Measurements from ENCODE around the gene PLXNA3. TPM values are rescaled to one million over a fixed set of nuclear protein-coding genes. Genes with fewer than 3 reads are reported as not detected.

Gene PLXNA3
- total RNA-seq, 1 experiment from 2014 or later = 89.3 TPM

DNA sequence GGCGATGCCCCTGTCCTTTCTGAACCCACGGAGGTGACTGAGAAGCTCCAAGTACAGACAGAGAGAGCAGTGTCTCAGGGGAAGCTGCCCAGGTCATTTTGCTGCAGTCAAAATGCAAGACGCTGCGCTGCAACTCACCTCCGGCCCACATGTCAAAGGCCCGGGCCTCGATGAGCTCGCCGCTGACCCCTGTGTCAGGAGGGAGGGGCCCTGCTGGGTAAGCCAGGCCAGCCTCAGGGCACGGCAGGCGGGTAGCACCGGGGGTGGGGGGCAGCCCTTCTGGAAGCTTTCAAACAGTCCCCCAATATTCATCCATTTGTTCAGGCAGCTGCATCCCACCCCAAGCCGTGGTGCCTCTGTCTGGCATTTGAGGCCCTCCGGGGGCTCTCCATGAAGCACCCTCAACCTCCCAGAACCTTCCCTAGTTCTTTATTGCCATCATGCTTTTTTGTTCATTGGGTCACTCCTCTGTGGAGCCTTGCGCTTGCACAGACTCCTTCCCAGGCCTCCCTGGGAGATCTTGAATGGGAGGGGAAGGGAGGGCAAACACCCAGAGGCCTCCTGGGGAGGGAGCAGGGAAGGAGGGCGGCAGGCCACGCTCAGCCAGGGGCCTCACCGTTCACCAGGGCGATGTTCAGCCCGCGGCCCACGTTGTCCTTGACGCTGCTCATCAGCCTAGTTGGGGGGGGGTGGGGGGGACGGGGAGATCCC lies 49.7 kb downstream of the PLXNA3 start:
- ATAC-seq (no peak), DNase-seq (ENCODE audit: low read depth, low spot score) (no peak)
- ChIA-PET POLR2A (no interaction called here), RAD21 (ENCODE audit: low non-redundant PET in 1 of 2, low total read pairs in 2 of 2, uncharacterized antibody in 2 of 2, unreplicated experiment in 2 of 2) (no interaction called here), CTCF (no interaction called here)
- Histone ChIP-seq H3K9me2 (ENCODE audit: insufficient read depth) (no peaks in the 10 kb centered on the region), H2AFZ (ENCODE audit: low read depth, low read length, poor library complexity, severe bottlenecking) (no peak overlapping the region), H3K79me2 (ENCODE audit: insufficient read depth, low read length) (no peaks in the 10 kb centered on the region), H3K9me3 (ENCODE audit: control insufficient read depth in 1 of 2, insufficient read depth in 1 of 2, low read depth in 1 of 2, low read length in 2 of 2) (no peaks in the 10 kb centered on the region), H3K27me3 (ENCODE audit: insufficient read depth, low read length) (no peaks in the 10 kb centered on the region), H3K4me3 (replicated peaks in 1 of 2; ENCODE audit: low read depth in 1 of 2, low read length in 2 of 2) (no peak overlapping the region), H3K9ac (ENCODE audit: low read length) (no peak overlapping the region), H3K4me2 (ENCODE audit: low read length) (no peak overlapping the region), H3K4me1 (ENCODE audit: control insufficient read depth in 1 of 2, insufficient read depth in 2 of 2, low read length in 2 of 2) (peaks cover 0 to 5% of the 10 kb centered on the region in 2 experiments; a peak in 1 of 4 replicates), H3K27ac (ENCODE audit: low read depth, low read length) (no peak overlapping the region), H3K36me3 (ENCODE audit: control insufficient read depth in 1 of 2, insufficient read depth in 2 of 2, low read length in 2 of 2) (no peaks in the 10 kb centered on the region), H4K20me1 (ENCODE audit: insufficient read depth) (no peaks in the 10 kb centered on the region)
- intact Hi-C loops (cut with micrococcal nuclease) = no loop called here
- TF ChIP-seq YY1 (IDR thresholded peaks at IDR 0.05; ENCODE audit: extremely low read depth, insufficient replicate concordance, low read depth, low read length) (no peak), CBX3 (IDR thresholded peaks at IDR 0.05; ENCODE audit: low read depth) (no peak), POLR2A (IDR thresholded peaks at IDR 0.05; ENCODE audit: borderline replicate concordance, extremely low read depth, insufficient read depth, insufficient read length) (no peak)
- no TSS peak for BruUV-seq (replicated peaks)

DNA sequence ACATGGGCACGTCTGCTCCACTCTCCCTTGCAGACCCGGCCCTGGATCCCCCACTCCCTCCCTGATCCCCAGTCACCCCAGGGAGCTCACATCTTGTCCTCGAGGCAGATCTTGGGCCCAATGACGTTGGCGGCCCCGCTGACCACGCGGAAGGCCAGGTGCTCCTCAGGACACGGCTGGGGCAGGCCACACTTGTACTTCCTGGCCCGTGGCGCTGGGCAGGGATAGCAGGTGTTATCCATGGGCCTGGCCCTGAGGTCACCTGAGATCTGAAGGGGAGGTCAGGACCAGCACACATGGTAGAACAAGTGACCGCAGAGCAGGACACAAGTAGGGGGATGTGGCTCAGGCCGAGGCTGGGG lies 50.3 kb downstream of the PLXNA3 start:
- POLR2A ChIA-PET = no interaction called here
- BruUV-seq (replicated peaks) = no TSS peak

More for the DNA sequence above, 50.3 kb downstream of the PLXNA3 start:
- intact Hi-C loops (cut with micrococcal nuclease) = no loop called here
- ATAC-seq = no peak
- ChIA-PET CTCF (no interaction called here), RAD21 (ENCODE audit: low non-redundant PET in 1 of 2, low total read pairs in 2 of 2, uncharacterized antibody in 2 of 2, unreplicated experiment in 2 of 2) (no interaction called here)
- no peak for TF ChIP-seq JUND (IDR thresholded peaks at IDR 0.05)
- TF ChIP-seq REST (IDR thresholded peaks at IDR 0.05; ENCODE audit: low read depth) = no peak
- TF ChIP-seq CBX3 (IDR thresholded peaks at IDR 0.05; ENCODE audit: low read depth) = no peak
- no peak for TF ChIP-seq ATF3 (IDR thresholded peaks at IDR 0.05)
- TF ChIP-seq TCF7L2 (IDR thresholded peaks at IDR 0.05; ENCODE audit: borderline replicate concordance, extremely low read depth, insufficient read depth, insufficient read length) = no peak
- TF ChIP-seq POLR2A (IDR thresholded peaks at IDR 0.05; ENCODE audit: borderline replicate concordance, extremely low read depth, insufficient read depth, insufficient read length) = no peak
- TF ChIP-seq FOSL1 (IDR thresholded peaks at IDR 0.05; ENCODE audit: low read depth) = no peak
- TF ChIP-seq MAX (IDR thresholded peaks at IDR 0.05) = no peak
- TF ChIP-seq SRF (IDR thresholded peaks at IDR 0.05; ENCODE audit: low read depth) = no peak
- TF ChIP-seq YY1 (IDR thresholded peaks at IDR 0.05; ENCODE audit: extremely low read depth, insufficient replicate concordance, low read depth, low read length) = no peak
- no peak for TF ChIP-seq EZH2phosphoT487 (IDR thresholded peaks at IDR 0.05; ENCODE audit: borderline replicate concordance)
- TF ChIP-seq CEBPB (IDR thresholded peaks at IDR 0.05; ENCODE audit: low read depth) = no peak
- H3K9me2 ChIP-seq (ENCODE audit: insufficient read depth) = no peaks in the 10 kb centered on the region
- H3K27me3 ChIP-seq (ENCODE audit: insufficient read depth, low read length) = no peaks in the 10 kb centered on the region
- no peaks in the 10 kb centered on the region for H4K20me1 ChIP-seq (ENCODE audit: insufficient read depth)
- H3K79me2 ChIP-seq (ENCODE audit: insufficient read depth, low read length) = no peaks in the 10 kb centered on the region
- no peak overlapping the region for H3K4me3 ChIP-seq (replicated peaks in 1 of 2; ENCODE audit: low read depth in 1 of 2, low read length in 2 of 2)
- H3K36me3 ChIP-seq (ENCODE audit: control insufficient read depth in 1 of 2, insufficient read depth in 2 of 2, low read length in 2 of 2) = no peaks in the 10 kb centered on the region
- no peak overlapping the region for H3K9ac ChIP-seq (ENCODE audit: low read length)
- no peak overlapping the region for H2AFZ ChIP-seq (ENCODE audit: low read depth, low read length, poor library complexity, severe bottlenecking)
- no peak for DNase-seq (ENCODE audit: low read depth, low spot score)
- no peak overlapping the region for H3K4me2 ChIP-seq (ENCODE audit: low read length)
- H3K27ac ChIP-seq (ENCODE audit: low read depth, low read length) = no peak overlapping the region
- peaks cover 0 to 5% of the 10 kb centered on the region in 2 experiments; a peak in 1 of 4 replicates for H3K4me1 ChIP-seq (ENCODE audit: control insufficient read depth in 1 of 2, insufficient read depth in 2 of 2, low read length in 2 of 2)
- no peaks in the 10 kb centered on the region for H3K9me3 ChIP-seq (ENCODE audit: control insufficient read depth in 1 of 2, insufficient read depth in 1 of 2, low read depth in 1 of 2, low read length in 2 of 2)
